GM21529 (cell line): ENCODE results near the gene KLK11.

Experiments used
- ATAC-seq: cut with Tn5 transposase; IDR thresholded peaks from one replicate; pipeline ENCODE4 v1.9.1; 2021; ENCODE audit not compliant: unreplicated experiment

The KLK11 gene

DNA sequence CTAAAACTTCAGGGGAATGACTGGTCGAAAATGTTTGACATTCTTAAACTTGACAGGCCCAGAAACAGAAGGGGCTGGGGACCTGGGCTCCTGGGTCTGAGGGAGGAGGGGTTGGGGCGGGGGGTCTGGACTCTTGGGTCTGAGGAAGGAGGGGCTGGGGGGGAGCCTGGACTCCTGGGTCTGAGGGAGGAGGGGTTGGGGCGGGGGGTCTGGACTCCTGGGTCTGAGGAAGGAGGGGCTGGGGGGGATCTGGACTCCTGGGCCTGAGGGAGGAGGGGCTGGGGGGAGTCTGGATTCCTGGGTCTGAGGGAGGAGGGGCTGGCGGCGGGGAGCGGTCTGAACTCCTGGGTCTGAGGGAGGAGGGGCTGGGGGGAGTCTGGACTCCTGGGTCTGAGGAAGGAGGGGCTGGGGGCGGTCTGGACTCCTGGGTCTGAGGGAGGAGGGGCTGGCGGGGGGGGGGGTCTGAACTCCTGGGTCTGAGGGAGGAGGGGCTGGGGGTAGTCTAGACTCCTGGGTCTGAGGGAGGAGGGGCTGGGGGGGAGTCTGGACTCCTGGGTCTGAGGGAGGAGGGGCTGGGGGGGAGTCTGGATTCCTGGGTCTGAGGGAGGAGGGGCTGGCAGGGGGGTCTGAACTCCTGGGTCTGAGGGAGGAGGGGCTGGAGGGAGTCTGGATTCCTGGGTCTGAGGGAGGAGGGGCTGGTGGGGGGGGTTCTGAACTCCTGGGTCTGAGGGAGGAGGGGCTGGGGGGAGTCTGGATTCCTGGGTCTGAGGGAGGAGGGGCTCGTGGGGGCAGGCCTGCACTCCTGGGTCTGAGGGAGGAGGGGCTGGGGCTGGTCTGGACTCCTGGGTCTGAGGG is 51.5 kb downstream of the KLK11 start:
- no peak for ATAC-seq

DNA sequence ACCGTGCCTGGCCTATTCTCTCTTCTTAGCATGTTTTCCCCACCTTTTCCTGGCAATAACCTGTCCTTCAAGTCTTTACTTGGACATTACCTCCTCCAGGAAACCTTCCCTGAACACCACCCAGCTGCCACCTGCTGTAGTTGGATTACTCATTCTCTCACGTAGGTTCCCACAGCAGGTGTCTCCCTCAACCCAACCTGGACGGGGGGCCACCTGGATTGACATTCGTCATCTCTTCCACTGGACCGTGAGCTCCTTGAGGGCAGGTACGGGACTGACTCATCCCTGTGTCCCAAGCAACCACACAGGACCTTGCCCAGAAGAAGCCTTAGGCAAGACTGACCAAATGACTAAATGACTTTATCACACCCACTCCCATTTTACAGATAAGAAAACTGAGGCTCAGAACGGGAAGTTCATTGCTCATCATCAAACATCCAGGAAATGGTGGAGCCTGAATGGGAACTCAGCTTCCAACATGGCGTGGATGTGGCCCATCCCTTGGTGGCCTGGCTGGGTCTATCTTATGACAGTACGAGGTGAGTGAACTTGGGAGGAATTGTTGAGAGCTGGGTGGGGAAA is 53.5 kb downstream of the KLK11 start:
- ATAC-seq = no peak
